ENCODE measurements around the gene C19orf73. TPM values are rescaled to one million over a fixed set of nuclear protein-coding genes. Genes with fewer than 3 reads are reported as not detected.
"Not testable (repeated sequence)": the region's sequence is repeated elsewhere in the genome, so short reads cannot be mapped to it uniquely, and the experiment has no call there.

The C19orf73 gene
- total RNA-seq, 1 donor = 0.54 TPM

DNA sequence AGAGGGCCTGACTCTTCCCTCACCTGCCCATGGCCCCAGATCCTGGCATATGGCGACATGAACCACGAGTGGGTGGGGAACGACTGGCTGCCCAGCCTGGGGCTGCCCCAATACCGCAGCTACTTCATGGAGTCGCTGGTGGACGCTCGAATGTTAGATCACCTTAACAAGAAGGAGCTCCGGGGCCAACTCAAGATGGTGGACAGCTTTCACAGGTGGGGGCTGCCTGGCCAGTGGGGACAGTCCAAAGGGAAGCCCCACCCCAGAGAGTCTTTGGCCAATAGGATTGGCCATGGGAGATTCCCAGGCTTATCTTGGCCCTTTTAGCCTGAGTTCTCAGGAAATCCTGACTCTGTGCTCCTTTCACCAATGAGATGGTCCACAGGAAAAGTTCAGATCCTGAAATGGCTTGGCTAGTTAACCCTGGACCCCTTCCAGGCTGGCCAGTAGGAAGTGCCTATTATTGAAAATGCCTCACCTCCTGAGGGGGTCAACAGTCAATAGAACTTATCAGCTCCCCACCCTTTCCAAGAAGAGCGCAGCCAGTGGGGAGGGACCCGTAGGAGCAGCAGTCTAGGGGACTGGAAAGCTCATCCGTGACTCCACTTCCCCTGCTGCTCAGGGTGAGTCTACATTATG is 29.2 kb upstream of the C19orf73 start:
- H3K4me3 ChIP-seq (ENCODE audit: low read depth, low read length) = no peak overlapping the region
- TF ChIP-seq CTCF (IDR thresholded peaks at IDR 0.05; ENCODE audit: insufficient read depth, low read length) = no peak
- no peak for DNase-seq (ENCODE audit: low read depth)

DNA sequence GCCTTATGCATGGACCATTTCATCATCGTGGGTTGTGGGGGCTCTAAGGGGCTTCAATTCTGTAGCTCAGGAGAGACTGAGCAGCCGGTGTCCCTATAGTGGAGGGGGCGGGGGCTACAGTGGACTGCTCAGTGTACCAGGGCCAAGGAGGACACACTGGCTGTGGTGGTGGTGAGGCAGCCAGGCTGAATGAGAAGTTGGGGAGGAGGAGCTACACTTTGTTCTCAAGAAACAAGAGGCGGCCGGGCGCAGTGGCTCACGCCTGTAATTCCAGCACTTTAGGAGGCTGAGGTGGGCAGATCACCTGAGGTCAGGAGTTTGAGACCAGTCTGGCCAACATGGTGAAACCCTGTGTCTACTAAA is 27.4 kb upstream of the C19orf73 start:
- not testable (repeated sequence) for DNase-seq (ENCODE audit: low read depth)

DNA sequence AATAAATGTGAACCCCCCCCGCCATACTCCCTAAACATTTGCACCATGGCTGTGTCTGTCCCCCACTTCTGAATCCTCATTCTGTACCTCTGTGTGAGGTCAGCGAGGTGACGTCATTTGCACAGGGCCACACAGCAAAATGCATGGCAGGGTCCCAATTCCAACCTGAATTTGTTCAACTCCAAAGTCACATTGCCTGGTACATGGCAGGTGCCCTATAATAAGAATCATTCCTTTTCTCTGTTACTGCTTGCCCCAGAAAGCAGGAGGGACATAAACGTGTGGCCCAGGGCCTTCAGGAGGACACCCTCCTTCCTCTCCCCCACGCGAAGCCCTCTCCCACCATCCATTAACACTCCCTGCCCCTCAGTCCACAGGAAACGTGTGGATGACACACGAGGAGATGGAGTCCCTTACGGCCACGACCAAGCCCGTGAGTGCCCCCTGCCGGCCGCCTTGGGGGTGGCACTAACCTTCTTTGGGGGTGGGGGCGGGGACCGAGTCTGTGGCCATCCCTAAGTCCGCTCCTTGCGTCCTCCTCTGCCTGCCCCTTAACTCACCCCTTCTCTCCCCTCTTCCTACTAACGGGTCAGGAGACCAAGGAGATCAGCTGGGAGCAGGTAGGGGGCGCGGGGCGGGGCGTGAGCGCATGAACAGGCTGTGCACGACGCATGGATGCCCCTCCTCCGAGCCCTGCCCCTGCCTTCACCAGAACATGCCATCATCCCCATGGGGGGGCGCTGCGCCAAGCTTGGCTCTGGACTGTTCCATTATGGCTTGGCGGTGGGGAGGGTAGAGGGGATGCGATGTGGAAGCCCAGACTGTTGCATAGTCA is 26.8 kb upstream of the C19orf73 start:
- TF ChIP-seq CTCF (IDR thresholded peaks at IDR 0.05; ENCODE audit: insufficient read depth, low read length) = peak; percentile 94
- peak overlapping the region; percentile 52 for H3K4me3 ChIP-seq (ENCODE audit: low read depth, low read length)
- peak; percentile 81 for DNase-seq (ENCODE audit: low read depth)

More for the DNA sequence above, 27.4 kb upstream of the C19orf73 start:
- peak overlapping the region; percentile 52 for H3K4me3 ChIP-seq (ENCODE audit: low read depth, low read length)

DNA sequence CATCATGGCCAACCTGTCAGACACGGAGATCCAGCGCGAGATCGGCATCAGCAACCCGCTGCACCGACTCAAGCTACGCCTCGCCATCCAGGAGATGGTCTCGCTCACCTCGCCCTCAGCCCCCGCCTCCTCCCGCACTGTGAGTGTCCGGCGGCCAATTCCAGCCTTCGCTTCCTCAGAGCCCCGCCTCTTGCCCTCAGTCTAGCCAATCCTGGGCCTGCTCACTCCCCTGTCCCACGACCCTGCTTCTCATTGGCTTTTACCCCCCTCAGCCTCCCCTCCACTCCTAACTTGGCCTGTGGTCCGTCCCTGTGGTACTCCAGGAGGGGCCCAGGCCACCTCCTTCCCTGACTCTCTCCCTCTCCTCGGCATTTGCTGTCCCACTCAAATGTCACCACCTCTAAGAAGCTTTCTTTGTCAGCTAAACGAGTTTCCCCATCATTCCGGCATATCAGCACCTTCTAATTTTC is 24.0 kb upstream of the C19orf73 start:
- peak overlapping the region; percentile 93 for H3K4me3 ChIP-seq (ENCODE audit: low read depth, low read length)
- DNase-seq (ENCODE audit: low read depth) = peak; percentile 87
- TF ChIP-seq CTCF (IDR thresholded peaks at IDR 0.05; ENCODE audit: insufficient read depth, low read length) = no peak

DNA sequence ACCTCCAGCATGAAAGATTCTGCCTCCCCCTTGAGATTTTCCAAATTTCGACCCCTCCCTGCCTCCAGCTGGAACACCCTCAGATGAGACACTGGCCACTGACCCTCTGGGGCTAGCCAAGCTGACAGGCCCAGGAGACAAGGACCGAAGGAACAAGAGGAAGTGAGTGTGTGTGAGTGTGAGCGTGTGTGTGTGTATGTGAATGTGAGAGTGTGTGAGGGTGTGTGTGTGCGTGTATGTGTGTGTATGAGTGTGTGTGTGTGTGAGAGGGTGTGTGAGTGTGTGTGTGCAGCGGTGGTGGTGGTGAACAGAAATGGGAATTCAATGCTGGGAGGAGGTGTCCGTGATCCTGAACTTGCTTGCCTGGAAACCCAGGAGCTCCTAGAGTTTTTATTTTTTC is 22.4 kb upstream of the C19orf73 start:
- no peak for TF ChIP-seq CTCF (IDR thresholded peaks at IDR 0.05; ENCODE audit: insufficient read depth, low read length)
- DNase-seq (ENCODE audit: low read depth) = no peak
- H3K4me3 ChIP-seq (ENCODE audit: low read depth, low read length) = no peak overlapping the region

DNA sequence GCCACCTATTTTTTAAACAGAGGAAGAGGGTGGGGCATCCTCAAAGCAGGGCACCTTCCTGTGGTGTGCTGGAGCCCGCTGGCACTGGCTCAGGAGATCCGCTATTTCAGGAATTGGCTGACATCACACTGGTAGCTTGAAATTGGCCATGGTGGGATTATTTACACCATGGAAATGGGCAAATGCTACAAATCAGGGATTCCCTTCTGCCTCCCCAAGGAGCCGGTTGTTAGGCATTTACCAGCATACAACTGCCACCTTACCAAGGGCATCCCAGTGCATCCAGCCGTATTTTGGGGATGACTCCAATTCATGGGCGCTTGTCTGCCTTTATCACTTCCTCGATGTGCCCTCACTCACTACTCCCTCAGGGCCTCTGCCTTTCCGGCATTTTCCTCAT is 22.0 kb upstream of the C19orf73 start:
- no peak for DNase-seq (ENCODE audit: low read depth)
- no peak for TF ChIP-seq CTCF (IDR thresholded peaks at IDR 0.05; ENCODE audit: insufficient read depth, low read length)
- no peak overlapping the region for H3K4me3 ChIP-seq (ENCODE audit: low read depth, low read length)

GRCh38 chr19:49136771-49137171 is 17.8 kb upstream of the C19orf73 start:
- H3K4me3 ChIP-seq (ENCODE audit: low read depth, low read length) = no peak overlapping the region
- TF ChIP-seq CTCF (IDR thresholded peaks at IDR 0.05; ENCODE audit: insufficient read depth, low read length) = no peak
- DNase-seq (ENCODE audit: low read depth) = peak; percentile 50

All from fibroblast of the aortic adventitia (primary cell).